Neural cell (in vitro differentiated cells): ENCODE results near the gene HOXD8.

ENCODE experiments used
- CTCF ChIP-seq: fragments of 450-650 bp; IDR thresholded peaks from 2 replicates; pipeline ENCODE4 v1.5.1; 2014; ENCODE audit warnings: antibody characterized with exemption, mild to moderate bottlenecking, moderate library complexity; ENCODE audit not compliant: poor library complexity, severe bottlenecking
- MXI1 ChIP-seq: fragments of 450-650 bp; conservative IDR thresholded peaks from 2 replicates; pipeline ENCODE4 v1.6.1; 2014; ENCODE audit warnings: antibody characterized with exemption, mild to moderate bottlenecking; ENCODE audit not compliant: poor library complexity, severe bottlenecking
- POLR2AphosphoS5 ChIP-seq: IDR thresholded peaks from 2 replicates; pipeline ENCODE4 v1.6.1; 2012

GRCh38 chr2:176158186-176158591 lies 28.7 kb downstream of the HOXD8 start:
- peak; percentile 37 for TF ChIP-seq POLR2AphosphoS5
- TF ChIP-seq MXI1 = no peak
- no peak for TF ChIP-seq CTCF
